ENCODE measurements around the gene DPH6.
"Not testable (repeated sequence)": the region's sequence is repeated elsewhere in the genome, so short reads cannot be mapped to it uniquely, and the experiment has no call there.

DPH6 gene

DNA sequence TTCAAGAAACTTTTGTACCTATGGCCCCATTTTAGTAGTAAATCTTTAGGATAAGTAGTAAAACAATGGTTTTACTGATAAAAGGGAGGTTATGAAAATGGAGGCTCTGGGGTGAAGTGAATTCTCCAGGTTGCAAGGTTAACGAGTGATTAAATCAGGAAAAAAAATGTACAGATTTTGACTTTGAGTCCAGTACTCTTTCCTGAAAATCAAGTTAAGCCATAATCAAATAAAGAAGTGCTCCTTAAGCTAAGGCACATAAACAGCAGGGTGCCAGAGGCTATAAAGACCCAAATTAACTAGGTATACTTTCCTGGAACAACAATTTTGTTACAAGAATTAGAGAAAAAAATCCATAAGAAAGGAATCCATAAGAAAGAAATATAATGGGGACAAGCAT, 114.7 kb downstream of the DPH6 start:
- DNase-seq = no peak

DNA sequence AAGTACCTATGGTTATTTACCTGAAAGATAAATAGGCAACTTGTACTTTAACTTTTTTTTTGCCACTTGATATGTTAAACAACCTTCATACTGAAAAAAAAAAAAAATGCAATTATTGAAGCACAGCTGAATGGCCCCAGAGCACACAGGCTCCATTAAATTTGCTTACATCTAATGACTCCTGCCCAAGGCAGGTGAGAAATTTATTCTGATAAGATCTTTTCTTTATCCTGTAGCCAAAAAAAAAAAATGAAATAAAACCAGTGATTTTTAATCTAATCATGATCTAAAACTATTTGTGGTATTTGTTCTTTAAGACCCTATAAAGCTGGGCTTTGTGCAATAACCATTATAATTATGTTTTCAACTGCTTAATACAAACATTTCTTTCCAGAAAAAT, 115.7 kb downstream of the DPH6 start:
- no peak for DNase-seq

DNA sequence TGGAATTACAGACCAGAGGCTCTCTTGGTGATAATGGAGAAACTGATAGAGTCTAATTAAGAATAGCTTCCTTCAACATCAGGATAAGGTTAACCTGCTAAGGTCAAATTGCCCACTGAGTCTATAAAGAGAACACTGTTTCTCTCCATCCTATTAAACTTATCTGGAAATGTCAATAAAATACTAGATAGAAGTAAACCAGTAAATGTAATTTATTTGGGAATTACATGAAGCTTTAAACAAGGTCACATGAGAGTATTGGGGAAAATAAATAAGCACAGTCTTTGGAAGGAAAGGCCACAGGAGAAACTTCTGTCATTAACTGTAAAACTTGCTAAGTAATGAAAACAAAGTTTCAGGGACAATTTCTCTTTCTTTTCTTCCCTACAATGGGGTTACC, 118.5 kb downstream of the DPH6 start:
- no peak for DNase-seq

DNA sequence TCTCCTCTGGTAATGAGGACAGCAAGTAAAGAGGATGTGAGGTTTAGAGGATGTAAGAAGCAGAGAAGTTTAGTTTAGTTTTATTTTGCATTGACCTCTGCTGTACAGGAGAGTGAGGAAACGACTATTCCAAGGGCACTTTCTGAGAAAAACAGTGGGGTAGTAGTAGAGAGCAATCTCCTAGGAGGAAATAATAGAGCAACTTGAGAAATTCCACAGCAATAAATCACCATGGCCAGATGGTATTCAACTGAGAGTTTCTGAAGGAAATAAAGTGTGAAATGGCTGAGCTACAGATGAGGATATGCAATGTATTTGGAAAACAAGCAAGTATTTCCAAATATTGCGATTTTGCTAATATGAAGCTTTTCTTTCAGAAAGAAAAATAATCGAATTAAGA, 118.9 kb downstream of the DPH6 start:
- peak; percentile 88 for DNase-seq

DNA sequence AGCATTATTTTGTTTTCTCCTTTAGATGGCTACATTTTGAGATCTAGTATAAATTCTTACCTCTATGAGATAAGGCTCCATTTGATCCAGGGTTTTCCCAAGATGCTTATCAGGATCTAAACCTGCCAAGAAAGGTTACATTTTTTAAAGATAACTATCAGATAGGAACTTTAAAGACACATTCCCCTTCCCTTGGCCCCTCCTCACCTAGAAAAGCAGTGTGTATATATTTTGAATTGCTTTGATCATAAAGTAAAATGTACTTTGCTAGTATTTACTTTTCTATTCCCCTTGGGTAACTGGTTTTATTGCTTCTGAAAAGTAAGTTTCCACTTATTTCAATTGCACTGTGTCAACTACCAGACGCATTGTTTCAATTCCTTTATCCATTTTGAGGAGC, 135.2 kb downstream of the DPH6 start:
- DNase-seq = no peak

DNA sequence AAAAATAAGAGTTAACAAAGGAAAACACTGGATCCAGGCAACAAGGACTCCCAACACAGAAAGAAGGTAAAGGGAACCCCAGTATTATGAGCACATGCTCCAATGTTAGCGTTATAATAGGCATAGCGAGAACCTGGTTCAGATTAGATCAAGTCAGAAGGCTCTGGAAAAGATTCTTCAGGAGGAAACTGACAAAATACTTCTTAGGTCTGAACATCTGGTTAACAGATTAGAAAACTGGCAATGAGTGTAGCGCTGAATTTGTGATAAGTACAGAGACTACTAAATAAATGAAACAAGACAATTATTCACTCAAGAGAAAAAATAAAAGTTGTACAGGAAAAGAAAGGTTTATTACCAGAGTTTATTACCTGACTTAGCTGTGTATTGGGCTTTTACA, 146.1 kb downstream of the DPH6 start:
- no peak for DNase-seq

DNA sequence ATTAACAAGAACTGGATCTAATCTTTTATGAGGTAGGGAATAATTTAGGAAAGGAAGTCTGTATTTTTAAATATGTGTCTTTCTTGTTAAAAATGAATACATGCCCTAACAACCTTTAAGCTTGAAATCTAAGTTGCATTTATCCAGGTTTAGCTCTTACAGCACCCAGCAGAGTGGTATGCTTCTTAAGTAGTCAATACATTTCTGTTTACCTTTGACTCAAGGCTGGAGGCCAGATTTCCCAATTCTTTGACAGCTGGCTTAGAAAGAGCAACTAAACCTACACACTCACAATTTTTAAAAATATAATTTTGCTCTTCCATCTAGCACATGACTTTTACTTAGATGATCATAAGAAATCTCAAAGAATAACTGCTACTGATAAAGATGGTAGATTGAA, 148.9 kb downstream of the DPH6 start:
- DNase-seq = no peak

DNA sequence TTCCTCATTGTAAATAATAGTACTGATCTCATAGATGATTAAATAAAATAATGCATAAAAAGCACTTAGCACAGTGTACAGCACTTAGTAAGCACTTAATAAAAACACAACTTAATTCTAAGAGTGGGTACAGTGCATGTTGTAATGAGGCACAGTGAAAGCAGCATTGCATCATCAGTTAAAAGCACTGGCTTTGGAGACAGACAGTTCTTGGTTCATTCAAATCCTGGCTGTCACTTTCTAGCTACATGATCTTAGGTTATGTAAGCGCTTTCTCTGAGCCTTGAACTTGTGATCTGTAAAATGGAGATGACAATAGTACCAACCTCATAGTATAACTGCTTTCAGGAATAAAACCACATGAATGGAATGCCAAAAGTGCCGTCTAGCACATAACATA, 151.5 kb downstream of the DPH6 start:
- no peak for DNase-seq

DNA sequence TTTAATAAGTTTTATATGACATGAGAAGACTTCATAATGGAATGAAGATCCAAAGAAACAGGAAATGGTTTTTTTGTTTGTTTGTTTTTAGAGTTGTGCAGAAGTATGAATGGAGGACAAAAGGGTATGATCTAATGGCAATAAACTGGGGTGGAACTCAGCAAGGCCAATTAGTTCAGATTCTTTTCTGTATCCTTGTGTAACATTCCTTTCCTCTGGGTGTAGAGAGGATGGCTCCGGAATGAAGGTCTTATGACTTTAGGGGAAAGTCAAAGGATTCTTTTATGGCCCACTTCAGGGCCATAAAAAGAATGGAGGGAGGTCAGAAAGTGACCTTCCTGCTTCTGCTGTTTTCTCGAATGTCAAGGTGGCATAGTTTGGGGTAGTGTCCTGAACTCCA, 152.6 kb downstream of the DPH6 start:
- peak; percentile 38 for DNase-seq

DNA sequence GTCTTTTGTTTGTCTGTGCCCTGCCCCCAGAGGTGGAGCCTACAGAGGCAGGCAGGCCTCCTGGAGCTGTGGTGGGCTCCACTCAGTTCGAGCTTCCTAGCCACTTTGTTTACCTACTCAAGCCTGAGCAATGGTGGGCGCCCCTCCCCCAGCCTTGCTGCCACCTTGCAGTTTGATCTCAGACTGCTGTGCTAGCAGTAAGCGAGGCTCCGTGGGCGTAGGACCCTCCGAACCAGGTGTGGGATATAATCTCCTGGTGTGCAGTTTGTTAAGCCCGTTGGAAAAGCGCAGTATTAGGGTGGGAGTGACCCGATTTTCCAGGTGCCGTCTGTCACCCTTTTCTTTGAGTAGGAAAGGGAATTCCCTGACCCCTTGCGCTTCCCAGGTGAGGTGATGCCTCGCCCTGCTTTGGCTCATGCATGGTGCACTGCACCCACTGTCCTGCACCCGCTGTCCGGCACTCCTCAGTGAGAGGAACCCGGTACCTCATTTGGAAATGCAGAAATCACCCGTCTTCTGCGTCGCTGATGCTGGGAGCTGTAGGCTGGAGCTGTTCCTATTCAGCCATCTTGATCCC, 154.5 kb downstream of the DPH6 start:
- not testable (repeated sequence) for DNase-seq

DNA sequence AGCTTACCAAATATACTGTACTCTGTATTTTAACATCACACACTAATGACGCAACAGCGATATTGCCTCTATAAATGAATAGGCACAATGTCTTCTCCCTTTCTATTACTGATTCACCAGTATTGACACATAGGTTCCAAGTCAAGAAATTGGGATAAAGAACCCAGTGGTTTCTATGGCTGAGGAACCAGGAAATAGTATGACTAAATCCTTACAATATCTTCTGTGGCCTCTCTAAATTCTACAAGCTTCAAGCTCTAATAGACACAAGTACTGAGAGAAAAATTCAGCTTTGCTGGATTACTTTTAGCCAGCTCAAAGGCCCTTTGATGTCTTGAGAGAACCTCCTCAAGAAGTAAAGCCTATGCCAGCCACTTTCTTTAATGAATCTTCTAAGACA, 162.5 kb downstream of the DPH6 start:
- no peak for DNase-seq

DNA sequence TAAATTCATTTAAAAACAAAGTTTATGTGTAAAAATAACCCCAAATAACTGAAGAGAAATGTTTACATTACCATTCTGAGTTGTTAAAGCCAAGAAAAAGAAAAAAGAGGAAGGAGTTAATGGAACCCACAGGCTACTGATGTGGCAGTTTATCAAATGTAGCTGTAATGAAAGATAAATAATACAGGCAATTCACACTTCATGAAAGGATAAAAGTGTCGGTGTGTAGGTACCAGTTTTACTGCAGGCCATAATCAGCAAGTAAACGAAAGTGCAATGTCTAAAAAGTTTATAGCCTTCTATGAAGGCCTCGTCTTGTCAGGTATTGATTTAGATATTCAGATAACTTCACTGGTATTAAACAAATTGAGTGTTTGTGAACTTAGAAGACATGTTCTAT, 164.6 kb downstream of the DPH6 start:
- DNase-seq = no peak

DNA sequence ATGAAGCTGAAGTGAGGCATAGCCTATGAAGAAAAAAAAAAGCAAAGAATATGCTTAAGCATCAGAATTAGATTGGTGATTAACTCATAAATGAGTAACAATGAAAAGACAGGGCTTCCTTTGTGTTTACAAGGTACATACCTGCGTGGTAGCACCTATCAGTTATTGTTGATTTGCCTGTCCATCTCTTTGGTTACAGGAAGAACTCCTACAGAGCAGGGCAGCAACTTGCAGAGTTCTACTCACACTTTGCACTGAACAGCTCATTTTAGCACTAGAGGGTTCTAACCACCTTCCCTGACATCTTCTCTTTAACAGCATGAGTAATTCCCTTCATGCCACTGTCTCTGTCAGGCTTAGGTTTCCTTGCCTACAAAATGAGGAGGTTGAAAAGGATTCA, 166.0 kb downstream of the DPH6 start:
- no peak for DNase-seq

DNA sequence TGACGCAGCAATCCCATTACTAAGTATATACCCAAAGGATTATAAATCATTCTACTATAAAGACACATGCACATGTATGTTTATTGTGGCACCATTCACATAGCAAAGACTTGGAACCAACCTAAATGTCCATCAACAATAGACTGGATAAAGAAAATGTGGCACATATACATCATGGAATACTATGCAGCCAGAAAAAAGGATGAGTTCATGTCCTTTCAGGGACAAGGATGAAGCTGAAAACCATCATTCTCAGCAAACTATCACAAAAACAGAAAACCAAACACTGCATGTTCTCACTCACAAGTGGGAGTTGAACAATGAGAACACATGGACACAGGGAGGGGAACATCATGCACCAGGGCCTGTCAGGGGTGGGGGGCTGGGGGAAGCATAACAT, 167.5 kb downstream of the DPH6 start:
- DNase-seq = not testable (repeated sequence)

DNA sequence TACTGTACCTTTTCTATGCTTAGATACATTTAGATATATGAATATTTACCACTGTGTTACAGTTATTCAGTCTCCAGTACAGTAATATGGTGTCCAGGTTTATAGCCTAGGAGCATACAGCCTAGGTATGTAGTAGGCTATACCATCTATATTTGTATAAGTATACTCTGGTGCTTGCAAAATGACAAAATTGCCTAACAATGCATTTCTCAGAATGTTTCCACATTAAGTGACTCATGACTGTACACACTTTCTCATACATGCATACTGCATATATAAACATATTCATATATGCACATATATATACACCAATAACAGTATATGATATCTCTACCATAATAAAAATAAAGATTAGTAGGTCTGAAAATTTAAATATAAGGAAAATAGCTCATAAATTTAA, 169.3 kb downstream of the DPH6 start:
- DNase-seq = no peak

DNA sequence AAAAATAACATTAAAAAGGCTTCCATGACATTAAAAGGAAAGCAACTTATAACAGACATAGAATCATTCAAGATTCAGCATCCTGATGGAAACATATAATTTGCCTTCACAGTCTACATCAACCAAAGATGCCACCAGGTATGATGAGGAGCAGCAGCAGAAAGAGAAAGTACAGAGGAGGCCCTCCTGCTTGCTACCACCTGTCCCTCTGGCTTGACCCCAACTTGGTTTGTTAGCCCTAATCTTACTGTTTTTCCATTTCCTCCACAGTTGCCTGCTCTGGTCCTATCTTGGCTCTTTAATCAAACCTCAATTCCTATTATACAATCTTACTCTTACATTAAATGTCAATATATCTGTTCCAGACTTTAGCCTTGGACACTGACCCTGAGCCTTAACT, 171.3 kb downstream of the DPH6 start:
- DNase-seq = no peak

DNA sequence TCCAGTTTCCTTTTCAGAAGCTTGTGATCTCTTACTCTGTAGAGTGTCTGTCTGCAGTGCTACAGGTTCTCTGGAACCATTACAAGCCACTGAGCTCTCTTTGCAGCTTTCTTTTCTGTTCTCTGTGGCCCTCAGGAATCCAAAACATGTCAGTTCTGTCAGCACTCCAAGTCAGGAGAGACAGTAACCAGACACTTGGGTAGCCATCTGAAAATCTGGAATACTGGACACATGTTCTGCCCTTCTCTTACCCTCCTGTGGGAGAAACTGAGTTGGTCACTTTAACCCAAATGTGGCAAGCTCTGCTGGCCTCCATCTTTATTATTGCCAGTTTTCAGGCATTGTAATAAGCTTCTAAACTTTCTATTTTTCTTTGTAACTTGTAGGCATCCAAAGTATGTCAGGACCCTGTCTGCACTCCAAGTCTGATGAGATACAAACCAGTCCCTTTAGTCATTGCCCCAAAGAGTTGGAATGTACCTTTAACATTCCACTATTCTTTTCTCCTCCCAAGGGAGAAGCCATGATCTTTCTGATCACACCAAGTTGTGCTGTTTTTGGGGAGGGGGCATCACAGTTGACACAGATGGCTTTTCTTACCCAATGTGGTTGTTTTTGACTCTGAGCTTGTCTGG, 183.7 kb downstream of the DPH6 start:
- peak; percentile 83 for DNase-seq

DNA sequence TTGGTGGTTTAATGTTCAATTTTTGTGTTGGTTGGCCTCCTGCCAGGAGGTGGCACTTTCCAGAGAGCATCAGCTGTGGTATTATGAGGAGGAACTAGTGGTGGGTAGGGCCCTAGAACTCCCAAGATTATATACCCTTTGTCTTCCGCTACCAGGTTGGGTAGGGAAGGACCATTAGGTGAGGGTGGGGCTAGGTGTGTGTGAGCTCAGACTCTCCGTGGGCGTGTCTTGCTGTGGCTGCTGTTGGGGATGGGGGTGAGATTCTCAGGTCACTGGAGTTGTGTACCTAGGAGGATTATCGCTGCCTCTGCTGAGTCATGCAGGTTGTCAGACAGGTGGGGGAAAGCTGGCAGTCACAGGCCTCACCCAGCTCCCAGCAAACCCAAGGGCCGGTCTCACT, 187.1 kb downstream of the DPH6 start:
- no peak for DNase-seq

DNA sequence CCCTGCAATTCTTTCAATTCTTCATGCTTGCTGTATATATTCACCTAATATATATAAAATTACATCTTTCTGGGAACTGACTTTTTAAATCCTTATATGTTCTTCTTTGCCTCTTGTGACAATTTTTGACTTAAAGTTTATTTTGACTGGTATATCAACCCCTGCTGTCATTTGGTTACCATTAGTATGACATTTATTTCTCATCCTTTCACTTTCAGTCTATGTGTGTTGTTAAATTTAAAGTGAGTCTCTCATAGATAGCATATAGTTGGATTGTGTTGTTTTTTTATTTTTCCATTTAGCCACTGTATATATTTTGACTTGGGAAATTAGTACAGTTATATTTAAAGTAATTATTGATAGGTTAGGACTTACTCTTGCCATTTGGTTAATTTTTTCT, 194.9 kb downstream of the DPH6 start:
- no peak for DNase-seq

DNA sequence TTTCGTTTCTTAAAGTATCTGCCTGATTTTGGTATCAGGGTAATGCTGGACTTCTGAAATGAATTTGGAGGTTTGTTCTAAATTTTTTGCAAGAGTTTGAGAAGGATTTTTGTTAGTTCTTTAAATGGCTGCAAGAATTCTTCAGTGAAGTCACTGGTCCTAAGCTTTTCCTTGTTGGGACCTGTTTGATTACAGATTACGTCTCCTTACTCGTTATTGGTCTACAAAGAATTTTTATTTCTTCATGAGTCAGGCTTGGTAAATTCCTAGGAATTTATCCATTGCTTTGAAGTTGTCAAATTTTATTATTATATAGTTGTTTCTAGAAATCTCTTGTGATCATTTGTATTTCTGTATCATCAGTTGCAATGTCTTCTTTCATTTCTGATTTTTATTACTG, 196.0 kb downstream of the DPH6 start:
- DNase-seq = no peak

DNA sequence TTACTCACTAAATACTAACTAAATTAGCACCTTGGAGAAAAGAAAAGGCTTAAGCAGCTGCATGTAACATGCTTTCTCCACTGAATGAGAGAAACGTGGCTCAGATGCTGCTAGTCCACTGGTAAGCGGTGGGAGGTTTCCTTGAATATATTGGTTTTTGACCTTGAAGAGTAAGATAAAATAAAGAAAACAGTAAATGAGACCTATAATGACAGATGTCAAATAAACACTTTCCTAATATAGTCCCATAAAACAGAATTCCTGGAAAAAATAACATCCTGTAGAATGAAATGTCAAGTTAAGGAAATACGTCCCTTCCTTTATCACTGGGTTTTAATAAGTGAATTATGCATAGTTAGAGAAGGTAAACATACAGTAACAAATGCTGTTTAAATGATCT, 215.0 kb downstream of the DPH6 start:
- DNase-seq = no peak

DNA sequence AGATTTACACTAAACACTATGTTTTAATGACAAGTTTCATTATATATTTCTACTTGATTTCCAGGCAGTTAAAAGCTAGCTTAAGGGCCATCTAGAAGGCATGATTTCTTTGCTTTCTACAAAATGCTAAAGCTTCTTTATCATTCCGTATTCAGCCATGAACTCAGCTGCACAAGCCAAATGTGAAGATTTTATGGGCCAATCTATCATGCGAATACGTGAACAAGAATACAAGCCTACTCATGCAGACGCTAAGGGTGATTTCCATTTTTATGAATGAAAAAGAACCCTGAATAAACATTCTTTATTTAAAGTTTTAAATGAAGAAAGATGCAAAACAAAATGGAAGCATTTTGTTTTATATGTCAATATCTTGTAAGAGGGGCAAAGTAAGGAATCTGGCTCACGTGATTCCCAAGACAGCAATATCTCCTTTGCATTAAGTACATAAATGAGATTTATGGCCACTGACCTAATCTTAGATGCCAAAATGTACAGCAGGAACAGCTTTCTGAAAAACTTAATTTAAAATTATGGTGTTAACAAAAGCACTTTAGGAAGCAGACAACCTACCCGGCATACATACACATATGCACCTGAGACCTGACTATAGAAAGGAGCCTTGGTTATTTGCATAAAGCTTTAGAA, 215.8 kb downstream of the DPH6 start:
- no peak for DNase-seq

DNA sequence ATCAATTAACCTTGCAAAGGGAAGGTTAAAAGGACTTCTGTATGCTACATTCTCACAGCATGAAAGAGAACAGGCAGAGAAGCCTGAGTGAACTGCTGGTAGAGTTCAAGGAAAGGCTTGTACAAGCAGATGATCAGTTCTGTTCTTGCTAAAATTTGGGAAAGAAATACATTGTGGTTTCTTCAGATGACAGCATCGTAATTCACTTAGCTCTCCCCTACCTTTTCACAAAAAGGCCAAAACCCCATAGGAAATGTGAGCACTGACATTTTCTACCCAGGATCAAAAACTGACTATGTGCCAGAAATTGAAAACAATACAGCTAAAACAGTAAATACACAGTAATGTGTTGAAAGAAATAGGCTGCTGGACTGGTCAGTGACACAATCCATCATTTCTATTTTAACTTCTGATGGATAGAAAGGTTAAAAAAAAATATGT, 216.4 kb downstream of the DPH6 start:
- no peak for DNase-seq

DNA sequence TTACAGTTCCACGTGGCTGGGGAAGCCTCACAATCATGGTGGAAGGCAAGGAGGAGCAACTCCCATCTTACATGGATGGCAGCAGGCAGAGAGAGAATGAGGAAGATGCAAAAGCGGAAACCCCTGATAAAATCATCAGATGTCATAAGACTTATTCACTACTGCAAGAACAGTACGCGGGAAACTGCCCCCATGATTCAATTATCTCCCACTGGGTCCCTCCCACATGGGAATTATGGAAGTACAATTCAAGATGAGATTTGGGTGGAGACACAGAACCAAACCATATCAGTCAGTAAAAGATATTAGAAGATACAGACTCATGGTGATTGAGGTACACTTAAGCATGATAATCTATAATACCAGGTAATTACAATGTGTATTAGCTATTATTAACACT, 217.1 kb downstream of the DPH6 start:
- DNase-seq = not testable (repeated sequence)

DNA sequence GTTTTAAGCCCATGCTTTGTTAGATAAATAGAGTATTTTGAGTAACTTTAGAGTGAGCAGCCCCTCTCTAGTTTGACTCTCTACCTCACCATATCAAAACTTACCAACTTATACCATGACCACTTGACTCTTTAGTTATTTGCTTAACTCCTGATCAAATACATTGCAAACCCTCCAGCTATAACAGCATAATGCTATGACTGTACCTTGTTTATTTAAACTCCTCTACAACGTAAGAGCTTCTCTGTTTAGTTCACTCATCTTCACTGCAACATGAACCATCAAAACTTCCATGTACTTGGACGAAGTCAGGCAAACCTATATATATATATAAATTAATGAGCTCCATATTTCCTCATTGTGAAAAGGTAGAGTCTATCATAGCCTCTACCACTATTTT, 218.2 kb downstream of the DPH6 start:
- DNase-seq = no peak

Measured in fibroblast of skin of back (primary cell).